HEK293 (cell line): ENCODE measurements around the gene C4orf36.

Experiments
- KLF7 ChIP-seq: fragments of 450-650 bp; formaldehyde crosslinking; IDR thresholded peaks from 2 replicates; pipeline ENCODE4 v1.5.1; 2016; ENCODE audit warnings: missing biosample characterization, missing genetic modification characterization, borderline replicate concordance
- WT1 ChIP-seq: fragments of 450-650 bp; formaldehyde crosslinking; IDR thresholded peaks from 2 replicates; pipeline ENCODE4 v1.5.1; 2016; ENCODE audit warnings: missing biosample characterization, missing genetic modification characterization
- ZBTB20 ChIP-seq: fragments of 450-650 bp; formaldehyde crosslinking; IDR thresholded peaks from 2 replicates; pipeline ENCODE4 v1.5.1; 2016; ENCODE audit warnings: missing biosample characterization, missing genetic modification characterization
- TF ChIP-seq, protein P1 (sequence below): fragments of 450-650 bp; formaldehyde crosslinking; IDR thresholded peaks from 2 replicates; pipeline ENCODE4 v1.5.1; 2016; ENCODE audit warnings: missing biosample characterization, missing genetic modification characterization

The C4orf36 gene

DNA sequence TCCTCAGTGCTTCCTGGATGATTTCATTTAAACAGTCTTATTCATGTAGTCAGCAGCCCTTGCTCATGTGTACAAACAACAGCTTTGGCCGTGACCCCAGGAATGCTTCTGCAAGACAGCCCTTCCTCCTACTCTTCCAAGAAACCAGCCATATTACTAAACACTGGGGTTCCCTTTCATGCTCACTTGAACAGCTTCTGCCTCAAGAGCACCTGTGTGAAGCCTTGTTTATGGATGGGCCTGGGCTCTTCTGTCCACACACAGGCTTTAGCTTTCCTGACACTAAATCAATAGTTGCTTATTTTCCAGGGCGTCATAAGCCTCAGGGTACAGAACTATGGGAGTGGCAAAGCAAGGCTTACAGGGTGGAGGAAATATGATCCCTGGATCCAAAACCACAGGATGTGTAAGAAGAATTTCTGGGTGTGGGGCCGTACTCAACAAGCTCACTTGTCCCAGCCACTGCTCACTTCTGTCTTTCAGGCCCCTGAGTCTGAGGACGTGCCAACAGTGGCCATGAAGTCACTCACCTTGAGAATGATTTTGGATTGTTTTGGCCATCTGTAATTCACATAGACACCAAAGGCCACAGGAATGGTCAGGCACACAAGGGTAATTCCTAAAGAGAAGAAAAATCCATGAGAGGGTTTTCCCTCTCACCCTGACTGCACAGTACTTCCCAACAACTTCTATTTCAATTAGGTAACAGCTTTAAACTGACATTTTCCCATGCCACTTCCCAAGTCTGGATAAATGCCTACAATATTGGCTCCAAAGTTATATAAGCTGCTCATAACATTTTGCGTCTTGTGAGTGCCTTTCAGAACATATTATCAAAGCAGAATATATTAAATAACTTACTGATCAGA is 60.7 kb downstream of the C4orf36 start (continued):
- TF ChIP-seq, protein P1, sequence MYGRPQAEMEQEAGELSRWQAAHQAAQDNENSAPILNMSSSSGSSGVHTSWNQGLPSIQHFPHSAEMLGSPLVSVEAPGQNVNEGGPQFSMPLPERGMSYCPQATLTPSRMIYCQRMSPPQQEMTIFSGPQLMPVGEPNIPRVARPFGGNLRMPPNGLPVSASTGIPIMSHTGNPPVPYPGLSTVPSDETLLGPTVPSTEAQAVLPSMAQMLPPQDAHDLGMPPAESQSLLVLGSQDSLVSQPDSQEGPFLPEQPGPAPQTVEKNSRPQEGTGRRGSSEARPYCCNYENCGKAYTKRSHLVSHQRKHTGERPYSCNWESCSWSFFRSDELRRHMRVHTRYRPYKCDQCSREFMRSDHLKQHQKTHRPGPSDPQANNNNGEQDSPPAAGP (tag by site-specific recombination): 0 out of 2 replicates have a peak, but pooled peaks have one; percentile 62
- 0 out of 2 replicates have a peak, but pooled peaks have one; percentile 23 for TF ChIP-seq KLF7 (tag by site-specific recombination)
- peak; percentile 49 for TF ChIP-seq ZBTB20 (tag by site-specific recombination)
- peak; percentile 42; the same call in 1 of the 2 replicates for TF ChIP-seq WT1 (tag by site-specific recombination)
